Lung (tissue), 13 donors: ENCODE data around the gene PRR20G. TPM values are rescaled to one million over a fixed set of nuclear protein-coding genes. Genes with fewer than 3 reads are reported as not detected.

Source experiments
- ATAC-seq: fragments of 200-7000 bp; cut with Tn5 transposase; one replicate; pipeline ENCODE4 v1.9.1; 2020; ENCODE audit warnings: moderate number of reproducible peaks; ENCODE audit not compliant: insufficient read depth, low FRiP score
- DNase-seq, 3 donors: peaks; one replicate each; pipeline ENCODE4 v3.0.0-alpha.2; 2013 to 2017
- H3K27ac ChIP-seq, 2 donors: one replicate each; pipeline ENCODE4 v1.5.1; 2013; ENCODE audit warnings: mild to moderate bottlenecking in 2 of 2, moderate library complexity in 2 of 2, control low read depth in 1 of 2, inconsistent platforms in 1 of 2, low read depth in 1 of 2, low read length in 1 of 2
- H3K27me3 ChIP-seq, 3 donors: one replicate each; pipeline ENCODE4 v1.5.1; 2013; ENCODE audit warnings: low read length in 2 of 3; ENCODE audit not compliant: control insufficient read depth in 3 of 3, insufficient read depth in 3 of 3
- H3K36me3 ChIP-seq, 4 donors: one replicate each; pipeline ENCODE4 v1.5.1; 2013; ENCODE audit warnings: low read length in 4 of 4, mild to moderate bottlenecking in 1 of 4, moderate library complexity in 1 of 4; ENCODE audit not compliant: control insufficient read depth in 4 of 4, insufficient read depth in 4 of 4
- H3K4me1 ChIP-seq, 5 donors: one replicate each; pipeline ENCODE4 v1.5.1; 2013; ENCODE audit warnings: low read length in 5 of 5, mild to moderate bottlenecking in 2 of 5, moderate library complexity in 1 of 5; ENCODE audit not compliant: control insufficient read depth in 5 of 5, insufficient read depth in 5 of 5
- H3K4me3 ChIP-seq: one replicate; pipeline ENCODE4 v1.5.1; 2013; ENCODE audit warnings: mild to moderate bottlenecking, control low read depth, moderate library complexity
- H3K9ac ChIP-seq, 2 donors: one replicate each; pipeline ENCODE4 v1.5.1; 2013; ENCODE audit warnings: low read length in 2 of 2, control low read depth in 1 of 2; ENCODE audit not compliant: insufficient read depth in 1 of 2
- H3K9me3 ChIP-seq, 4 donors: one replicate each; pipeline ENCODE4 v1.5.1; 2013; ENCODE audit warnings: low read length in 3 of 4, mild to moderate bottlenecking in 1 of 4, moderate library complexity in 1 of 4; ENCODE audit not compliant: control insufficient read depth in 4 of 4, insufficient read depth in 3 of 4
- WGBS, 2 donors: extraction: QIAGEN DNeasy Blood & Tissue Kit; methylation state at CpG; one replicate each; pipeline ENCODE4 v1.1.7; 2013; 5-methylcytosine and 5-hydroxymethylcytosine counted together
- polyA plus RNA-seq, 2 donors: library from polyadenylated mRNA; stranded (reverse); fragments of 200-250 nt; gene quantifications; one replicate each; pipeline ENCODE4 v1.2.1, GENCODE V29; 2013
- small RNA-seq: library from RNA; depleted of rRNA; stranded (forward); fragments of <200 nt; gene quantifications from one replicate; pipeline ENCODE3, GENCODE V24; 2014; ENCODE audit warnings: low replicate concordance
- total RNA-seq, 2 donors: library from RNA; depleted of rRNA in 1 of 2; stranded (reverse); fragments of >200 nt in 1 of 2; gene quantifications; one replicate each; pipeline ENCODE4 v1.2.1, GENCODE V29; 2014 to 2021
- TF ChIP-seq, protein P1 (sequence below): IDR thresholded peaks from 2 replicates; pipeline ENCODE4 v1.5.1; 2012; ENCODE audit warnings: mild to moderate bottlenecking; ENCODE audit errors: control extremely low read depth, extremely low read depth
- donor health status: control.
- donor health status: control.
- donor health status: Bipolar disorder and iron deficiency.
- donor health status: healthy.
- donor health status: DM: yes; HTN: yes; CAD: no.

PRR20G gene
- total and polyA plus RNA-seq, 4 donors: 0.05 TPM; not detected in 3

DNA sequence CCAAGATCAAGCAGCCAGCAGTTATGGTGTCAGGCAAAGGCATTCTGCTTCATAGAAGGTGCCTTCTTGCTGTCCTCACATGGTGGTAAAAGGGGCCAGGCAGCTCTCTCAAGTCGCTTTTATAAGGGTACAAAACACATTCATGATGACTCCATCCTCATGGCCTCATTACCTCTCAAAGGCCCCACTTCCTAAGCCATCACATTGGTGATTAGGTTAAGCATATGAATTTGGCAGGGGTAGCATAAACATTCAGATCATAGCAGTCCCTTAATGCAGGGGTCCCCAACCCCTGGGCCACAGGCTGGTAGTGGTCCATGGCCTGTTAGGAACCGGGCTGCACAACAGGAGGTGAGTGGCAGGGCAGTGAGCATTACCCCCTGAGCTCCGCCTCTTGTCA is 52.1 kb downstream of the PRR20G start:
- peaks cover 0 to 3% (median 0%) of the 10 kb centered on the region in 4 donors for H3K9me3 ChIP-seq

DNA sequence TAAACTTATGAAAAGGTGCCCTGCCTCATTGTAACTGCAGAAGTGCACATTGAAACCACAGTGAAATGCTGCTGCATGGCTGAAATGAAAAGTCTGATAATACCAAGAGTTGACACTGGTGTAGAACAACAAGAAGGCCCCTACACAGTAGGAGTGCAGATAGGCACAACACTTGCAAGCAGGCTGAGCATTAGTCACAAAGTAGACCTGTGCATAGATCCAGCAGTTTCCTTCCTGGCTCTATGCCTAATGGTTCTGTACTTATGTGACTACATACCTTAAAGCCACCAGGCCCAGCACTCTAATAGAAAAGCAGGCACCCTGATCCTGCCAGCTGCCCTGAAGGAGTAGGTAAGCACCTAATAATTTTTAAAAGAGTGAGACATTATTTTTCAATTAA is 53.1 kb downstream of the PRR20G start:
- H3K27ac ChIP-seq: no peak overlapping the region
- H3K9ac ChIP-seq: no peak overlapping the region
- DNase-seq (no peak), ATAC-seq (no peak)
- H3K4me1 ChIP-seq: peaks cover 0 to 1% (median 0%) of the 10 kb centered on the region in 5 donors
- no peaks in the 10 kb centered on the region for H3K27me3 ChIP-seq
- TF ChIP-seq, protein P1, sequence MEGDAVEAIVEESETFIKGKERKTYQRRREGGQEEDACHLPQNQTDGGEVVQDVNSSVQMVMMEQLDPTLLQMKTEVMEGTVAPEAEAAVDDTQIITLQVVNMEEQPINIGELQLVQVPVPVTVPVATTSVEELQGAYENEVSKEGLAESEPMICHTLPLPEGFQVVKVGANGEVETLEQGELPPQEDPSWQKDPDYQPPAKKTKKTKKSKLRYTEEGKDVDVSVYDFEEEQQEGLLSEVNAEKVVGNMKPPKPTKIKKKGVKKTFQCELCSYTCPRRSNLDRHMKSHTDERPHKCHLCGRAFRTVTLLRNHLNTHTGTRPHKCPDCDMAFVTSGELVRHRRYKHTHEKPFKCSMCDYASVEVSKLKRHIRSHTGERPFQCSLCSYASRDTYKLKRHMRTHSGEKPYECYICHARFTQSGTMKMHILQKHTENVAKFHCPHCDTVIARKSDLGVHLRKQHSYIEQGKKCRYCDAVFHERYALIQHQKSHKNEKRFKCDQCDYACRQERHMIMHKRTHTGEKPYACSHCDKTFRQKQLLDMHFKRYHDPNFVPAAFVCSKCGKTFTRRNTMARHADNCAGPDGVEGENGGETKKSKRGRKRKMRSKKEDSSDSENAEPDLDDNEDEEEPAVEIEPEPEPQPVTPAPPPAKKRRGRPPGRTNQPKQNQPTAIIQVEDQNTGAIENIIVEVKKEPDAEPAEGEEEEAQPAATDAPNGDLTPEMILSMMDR: no peak
- H3K4me3 ChIP-seq: no peak overlapping the region
- H3K36me3 ChIP-seq: no peaks in the 10 kb centered on the region
- H3K9me3 ChIP-seq: peaks cover 0 to 6% (median under 1%) of the 10 kb centered on the region in 4 donors

More for the DNA sequence above, 52.1 kb downstream of the PRR20G start:
- no peak overlapping the region for H3K4me3 ChIP-seq
- ATAC-seq (no peak), DNase-seq (no peak)
- no peaks in the 10 kb centered on the region for H3K36me3 ChIP-seq
- WGBS, 2 donors: 77 to 82% methylated on average over 3 of the region's 3 CpGs
- no peaks in the 10 kb centered on the region for H3K27me3 ChIP-seq
- TF ChIP-seq, protein P1: no peak
- peaks cover 0 to 1% (median 0%) of the 10 kb centered on the region in 5 donors for H3K4me1 ChIP-seq
- no peak overlapping the region for H3K27ac ChIP-seq
- no peak overlapping the region for H3K9ac ChIP-seq

Small RNA genes within 50 kb of the gene (small RNA-seq; reads per million reads assigned to genes)
- not detected for gene RNU6-1047P

Other genes with a start within 250 kb of the PRR20G start
- gene PRR23E, start 94.9 kb downstream of the PRR20G start, total RNA-seq: not detected
- not detected for gene PRR23E, start 94.9 kb downstream of the PRR20G start, polyA plus RNA-seq